Astrocyte (in vitro differentiated cells and primary cell): ENCODE data around the gene CDCP1.

Experiments
- EZH2 ChIP-seq: IDR thresholded peaks from 2 replicates; pipeline ENCODE4 v1.6.1; 2012; ENCODE audit warnings: mild to moderate bottlenecking, low read length, inconsistent platforms; ENCODE audit not compliant: insufficient read depth
- TF ChIP-seq, protein P1 (sequence below): IDR thresholded peaks from 2 replicates; pipeline ENCODE4 v1.5.1; 2011; ENCODE audit warnings: low read depth, mild to moderate bottlenecking, inconsistent platforms, low read length, moderate library complexity; ENCODE audit not compliant: insufficient read depth

DNA sequence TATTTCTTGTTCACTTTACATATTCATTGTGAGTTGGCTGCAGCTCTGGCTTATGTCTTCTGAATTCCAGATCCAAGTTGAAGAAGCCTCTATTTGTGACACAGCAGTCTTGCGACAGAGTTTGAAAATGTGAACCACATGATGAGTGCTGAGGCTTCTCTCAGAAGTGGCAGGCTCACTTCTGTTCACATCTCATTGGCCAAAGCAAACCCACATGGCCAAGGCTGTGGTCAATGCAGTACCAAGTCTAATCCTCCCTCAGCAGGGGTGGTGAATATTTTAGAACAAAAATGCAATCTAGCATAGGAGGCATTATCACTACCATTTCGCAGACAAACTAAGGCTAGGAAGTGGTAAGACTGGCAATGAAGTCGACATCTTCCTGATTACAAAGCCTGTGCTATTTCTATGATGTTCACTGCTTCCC lies 45.2 kb downstream of the CDCP1 start:
- TF ChIP-seq, protein P1, sequence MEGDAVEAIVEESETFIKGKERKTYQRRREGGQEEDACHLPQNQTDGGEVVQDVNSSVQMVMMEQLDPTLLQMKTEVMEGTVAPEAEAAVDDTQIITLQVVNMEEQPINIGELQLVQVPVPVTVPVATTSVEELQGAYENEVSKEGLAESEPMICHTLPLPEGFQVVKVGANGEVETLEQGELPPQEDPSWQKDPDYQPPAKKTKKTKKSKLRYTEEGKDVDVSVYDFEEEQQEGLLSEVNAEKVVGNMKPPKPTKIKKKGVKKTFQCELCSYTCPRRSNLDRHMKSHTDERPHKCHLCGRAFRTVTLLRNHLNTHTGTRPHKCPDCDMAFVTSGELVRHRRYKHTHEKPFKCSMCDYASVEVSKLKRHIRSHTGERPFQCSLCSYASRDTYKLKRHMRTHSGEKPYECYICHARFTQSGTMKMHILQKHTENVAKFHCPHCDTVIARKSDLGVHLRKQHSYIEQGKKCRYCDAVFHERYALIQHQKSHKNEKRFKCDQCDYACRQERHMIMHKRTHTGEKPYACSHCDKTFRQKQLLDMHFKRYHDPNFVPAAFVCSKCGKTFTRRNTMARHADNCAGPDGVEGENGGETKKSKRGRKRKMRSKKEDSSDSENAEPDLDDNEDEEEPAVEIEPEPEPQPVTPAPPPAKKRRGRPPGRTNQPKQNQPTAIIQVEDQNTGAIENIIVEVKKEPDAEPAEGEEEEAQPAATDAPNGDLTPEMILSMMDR, result no peak
- TF ChIP-seq EZH2, result no peak
